ENCODE data around the gene STARD9. TPM values are rescaled to one million over a fixed set of nuclear protein-coding genes. Genes with fewer than 3 reads are reported as not detected.

STARD9 gene
- total RNA-seq, 1 experiment from 2014 or later: 5.0 TPM

GRCh38 chr15:42691308-42691707, 115.9 kb downstream of the STARD9 start (continued):
- TF ChIP-seq SIN3A (IDR thresholded peaks at IDR 0.05; ENCODE audit: low read depth) (no peak), YY1 (IDR thresholded peaks at IDR 0.05; ENCODE audit: extremely low read depth, insufficient replicate concordance, low read depth, low read length) (no peak), POLR2A (IDR thresholded peaks at IDR 0.05; ENCODE audit: borderline replicate concordance, extremely low read depth, insufficient read depth, insufficient read length) (no peak), EZH2phosphoT487 (IDR thresholded peaks at IDR 0.05; ENCODE audit: borderline replicate concordance) (no peak), EZH2 (IDR thresholded peaks at IDR 0.05) (no peak)

GRCh38 chr15:42691770-42692169, 116.4 kb downstream of the STARD9 start:
- ChIA-PET CTCF (no interaction called here), RAD21 (ENCODE audit: low non-redundant PET in 1 of 2, low total read pairs in 2 of 2, uncharacterized antibody in 2 of 2, unreplicated experiment in 2 of 2) (no interaction called here), POLR2A (no interaction called here)
- no peaks in the 10 kb centered on the region for H3K27me3 ChIP-seq (ENCODE audit: insufficient read depth, low read length)
- TF ChIP-seq SRF (IDR thresholded peaks at IDR 0.05; ENCODE audit: low read depth) (no peak), SP1 (IDR thresholded peaks at IDR 0.05; ENCODE audit: low read depth) (no peak), POLR2AphosphoS5 (IDR thresholded peaks at IDR 0.05; ENCODE audit: low read depth, low read length) (no peak), YY1 (IDR thresholded peaks at IDR 0.05; ENCODE audit: extremely low read depth, insufficient replicate concordance, low read depth, low read length) (no peak), ATF3 (IDR thresholded peaks at IDR 0.05) (no peak), POLR2A (IDR thresholded peaks at IDR 0.05; ENCODE audit: borderline replicate concordance, extremely low read depth, insufficient read depth, insufficient read length) (no peak), CTCF (IDR thresholded peaks at IDR 0.05 in 2 of 3, conservative IDR thresholded peaks at IDR 0.05 in 1 of 3; ENCODE audit: borderline replicate concordance in 1 of 3, insufficient read depth in 1 of 3, low read depth in 2 of 3, low read length in 2 of 3) (no peak), CBX3 (IDR thresholded peaks at IDR 0.05; ENCODE audit: low read depth) (no peak), EGR1 (IDR thresholded peaks at IDR 0.05; ENCODE audit: low read depth) (no peak), JUND (IDR thresholded peaks at IDR 0.05) (no peak), ZFX (IDR thresholded peaks at IDR 0.05) (no peak), RAD21 (IDR thresholded peaks at IDR 0.05; ENCODE audit: low read depth) (no peak), FOSL1 (IDR thresholded peaks at IDR 0.05; ENCODE audit: low read depth) (no peak), REST (IDR thresholded peaks at IDR 0.05; ENCODE audit: low read depth) (no peak), SIN3A (IDR thresholded peaks at IDR 0.05; ENCODE audit: low read depth) (no peak), EZH2 (IDR thresholded peaks at IDR 0.05) (no peak), EZH2phosphoT487 (IDR thresholded peaks at IDR 0.05; ENCODE audit: borderline replicate concordance) (no peak), ZBTB33 (IDR thresholded peaks at IDR 0.05; ENCODE audit: extremely low read depth, insufficient replicate concordance, low read length) (no peak), ZNF274 (IDR thresholded peaks at IDR 0.05; ENCODE audit: low read depth, low read length) (no peak)
- H3K9me3 ChIP-seq (ENCODE audit: control insufficient read depth in 1 of 2, insufficient read depth in 1 of 2, low read depth in 1 of 2, low read length in 2 of 2): no peaks in the 10 kb centered on the region
- no peaks in the 10 kb centered on the region; a peak in 1 of 4 replicates for H3K36me3 ChIP-seq (ENCODE audit: control insufficient read depth in 1 of 2, insufficient read depth in 2 of 2, low read length in 2 of 2)
- no peak for DNase-seq (ENCODE audit: low read depth, low spot score)
- no peak overlapping the region for H3K9ac ChIP-seq (ENCODE audit: low read length)
- H4K20me1 ChIP-seq (ENCODE audit: insufficient read depth): no peaks in the 10 kb centered on the region
- no peaks in the 10 kb centered on the region for H3K4me1 ChIP-seq (ENCODE audit: control insufficient read depth in 1 of 2, insufficient read depth in 2 of 2, low read length in 2 of 2)
- intact Hi-C loops (cut with micrococcal nuclease): no loop called here
- H3K9me2 ChIP-seq (ENCODE audit: insufficient read depth): no peaks in the 10 kb centered on the region
- no peak overlapping the region for H3K4me2 ChIP-seq (ENCODE audit: low read length)
- H3K4me3 ChIP-seq (replicated peaks in 1 of 2; ENCODE audit: low read depth in 1 of 2, low read length in 2 of 2): no peak overlapping the region
- H3K79me2 ChIP-seq (ENCODE audit: insufficient read depth, low read length): no peaks in the 10 kb centered on the region
- no TSS peak for BruUV-seq (replicated peaks)
- no peak for ATAC-seq
- H2AFZ ChIP-seq (ENCODE audit: low read depth, low read length, poor library complexity, severe bottlenecking): no peak overlapping the region
- H3K27ac ChIP-seq (ENCODE audit: low read depth, low read length): no peak overlapping the region
